Measurements from ENCODE around the gene HMX1. TPM values are rescaled to one million over a fixed set of nuclear protein-coding genes. Genes with fewer than 3 reads are reported as not detected.
A peak's percentile ranks its signal among the peaks of the same experiment; 100 is the strongest.

Gene HMX1
- total and polyA plus RNA-seq, 2 donors (not counting 3 experiments of a cell fraction or from before 2014, with no cell fraction given) = not detected

DNA sequence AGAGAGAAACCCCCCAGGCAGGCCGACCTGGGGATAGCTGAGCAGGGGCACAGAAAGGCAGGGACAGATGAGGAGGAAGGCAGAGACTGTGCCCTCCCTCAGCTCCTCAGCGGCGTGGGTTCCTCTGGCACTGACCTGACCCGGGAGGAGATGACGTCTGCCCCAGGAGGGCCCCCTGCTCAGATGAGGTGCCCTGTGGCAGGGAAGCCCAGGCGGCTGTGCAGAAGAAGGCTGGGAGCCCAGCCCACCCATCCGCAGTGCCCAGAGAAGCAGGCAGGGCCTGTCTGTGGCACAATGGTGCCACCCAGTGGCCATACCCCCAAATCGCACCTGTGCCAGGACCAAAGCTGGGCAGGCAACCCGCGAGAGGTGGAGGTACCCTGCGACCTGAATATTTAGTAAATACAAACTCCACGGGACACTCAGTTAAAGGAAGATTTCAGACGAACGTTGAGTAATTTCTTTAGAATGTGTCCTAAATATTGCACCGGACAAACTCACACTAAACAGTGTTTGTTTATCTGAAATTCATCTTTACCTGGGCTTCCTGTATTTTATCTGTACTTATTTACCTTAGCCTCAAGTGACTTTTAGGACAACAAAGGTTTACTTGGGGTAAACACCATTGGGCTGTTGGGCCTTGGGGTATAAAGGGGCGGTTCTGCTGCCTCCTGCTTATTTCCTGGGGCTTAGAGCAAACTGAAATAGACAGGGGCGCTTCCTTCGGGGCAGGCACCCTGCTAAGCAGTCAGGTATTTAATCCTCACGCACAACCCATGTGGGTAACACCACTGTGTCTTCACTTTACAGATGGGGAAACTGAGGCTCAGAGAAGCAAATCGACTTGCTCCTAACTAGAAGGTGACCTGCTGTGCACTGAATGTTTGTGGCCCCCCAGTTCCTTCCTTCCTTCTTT, 46.5 kb upstream of the HMX1 start:
- FAIRE-seq (peak; percentile 68), DNase-seq (ENCODE audit: low read depth, low spot score) (peak; percentile 44)
- Histone ChIP-seq H3K4me2 (ENCODE audit: insufficient read depth, low read length) (no peak overlapping the region), H3K9me1 (replicated peaks; ENCODE audit: control insufficient read depth, extremely low read depth, insufficient read depth, low read length) (no peaks in the 10 kb centered on the region), H3K27me3 (ENCODE audit: control insufficient read depth in 2 of 2, insufficient read depth in 2 of 2, low read length in 2 of 2) (no peaks in the 10 kb centered on the region), H3K9me3 (replicated peaks; ENCODE audit: control insufficient read depth, insufficient read depth, low read length) (no peaks in the 10 kb centered on the region), H3K27ac (ENCODE audit: insufficient read depth, low read depth, low read length) (no peak overlapping the region), H3K4me3 (replicated peaks in 1 of 3; ENCODE audit: insufficient read depth in 1 of 3, low read depth in 1 of 3, low read length in 3 of 3) (no peak overlapping the region), H2AFZ (ENCODE audit: low read depth, low read length) (no peak overlapping the region), H3K9ac (replicated peaks; ENCODE audit: extremely low read depth, insufficient read depth, low read length) (no peak overlapping the region), H4K20me1 (replicated peaks; ENCODE audit: control insufficient read depth, extremely low read depth, insufficient read depth, low read length) (no peaks in the 10 kb centered on the region), H3K79me2 (ENCODE audit: control insufficient read depth, insufficient read depth, low read length) (no peaks in the 10 kb centered on the region), H3K36me3 (ENCODE audit: control insufficient read depth in 2 of 2, extremely low read depth in 1 of 2, insufficient read depth in 2 of 2, low read length in 2 of 2) (no peaks in the 10 kb centered on the region), H3K4me1 (ENCODE audit: control insufficient read depth, extremely low read depth, insufficient read depth, low read length) (no peaks in the 10 kb centered on the region)
- dilution Hi-C loops (cut with MboI; ENCODE audit: extremely low pct_ligation_motif_present, low sequenced_read_pairs) = no loop called here
- CTCF ChIA-PET = interaction anchor here (0.5 to 3.0 kb wide), 16 partner anchors 10 to 450 kb away, joined by 3 to 32 read pairs (median 4); no protein-coding TSS in a partner anchor
- TF ChIP-seq GATA2 (IDR thresholded peaks at IDR 0.05; ENCODE audit: insufficient read depth, insufficient read length, low read depth, low read length) (no peak), POLR2AphosphoS5 (IDR thresholded peaks at IDR 0.05; ENCODE audit: insufficient read depth, low read depth, low read length) (no peak), CTCF (IDR thresholded peaks at IDR 0.05; ENCODE audit: extremely low read depth in 1 of 2, insufficient read depth in 1 of 2, low read depth in 1 of 2, low read length in 2 of 2) (peak; percentile 82 to 90)
- POLR2A ChIA-PET = no interaction called here
- intact Hi-C loops (cut with micrococcal nuclease) = no loop called here
- BruUV-seq (replicated peaks) = no TSS peak
